HepG2 (cell line): ENCODE data around the gene RTEL1. TPM values are rescaled to one million over a fixed set of nuclear protein-coding genes. Genes with fewer than 3 reads are reported as not detected.

Source experiments
- CBX5 ChIP-seq: sonication (generic); formaldehyde crosslinking; IDR thresholded peaks from 2 replicates; pipeline ENCODE4 v1.4.0; 2020; ENCODE audit warnings: missing genetic modification reagents, borderline replicate concordance
- CENPT ChIP-seq: sonication (generic); formaldehyde crosslinking; IDR thresholded peaks from 2 replicates; pipeline ENCODE4 v1.8.0; 2022; ENCODE audit warnings: low read depth, mild to moderate bottlenecking, moderate library complexity, missing genetic modification reagents
- HHEX ChIP-seq: IDR thresholded peaks from 2 replicates; pipeline ENCODE4 v1.6.1; 2016; ENCODE audit warnings: control low read depth
- JDP2 ChIP-seq: sonication (generic); formaldehyde crosslinking; IDR thresholded peaks from 2 replicates; pipeline ENCODE4 v1.8.1; 2022; ENCODE audit warnings: missing genetic modification reagents, borderline replicate concordance
- MYNN ChIP-seq: sonication (generic); formaldehyde crosslinking; IDR thresholded peaks from 2 replicates; pipeline ENCODE4 v1.4.0; 2020; ENCODE audit warnings: mild to moderate bottlenecking, low read depth, missing genetic modification reagents
- PHF8 ChIP-seq: sonication (generic); formaldehyde crosslinking; IDR thresholded peaks from 2 replicates; pipeline ENCODE4 v1.5.0; 2020; ENCODE audit warnings: missing genetic modification reagents
- SOX5 ChIP-seq: IDR thresholded peaks from 2 replicates; pipeline ENCODE4 v1.6.1; 2016; ENCODE audit warnings: borderline replicate concordance
- TEAD3 ChIP-seq: optimal IDR thresholded peaks from 2 replicates; pipeline ENCODE3; 2016; ENCODE audit warnings: borderline replicate concordance
- ZBTB7B ChIP-seq: sonication (generic); formaldehyde crosslinking; IDR thresholded peaks from 2 replicates; pipeline ENCODE4 v1.4.0; 2020; ENCODE audit warnings: missing genetic modification reagents
- ZFP37 ChIP-seq: sonication (generic); formaldehyde crosslinking; IDR thresholded peaks from 2 replicates; pipeline ENCODE4 v1.4.0; 2020; ENCODE audit warnings: missing genetic modification reagents, borderline replicate concordance
- ZIK1 ChIP-seq: sonication (generic); formaldehyde crosslinking; IDR thresholded peaks from 2 replicates; pipeline ENCODE4 v1.5.0; 2020; ENCODE audit warnings: mild to moderate bottlenecking, low read depth, missing genetic modification reagents, borderline replicate concordance
- ZNF451 ChIP-seq: sonication (generic); formaldehyde crosslinking; IDR thresholded peaks from 2 replicates; pipeline ENCODE4 v1.5.0; 2020; ENCODE audit warnings: mild to moderate bottlenecking, missing genetic modification reagents
- ZNF550 ChIP-seq: sonication (generic); formaldehyde crosslinking; IDR thresholded peaks from 2 replicates; pipeline ENCODE4 v1.4.0; 2020; ENCODE audit warnings: mild to moderate bottlenecking, missing genetic modification reagents, borderline replicate concordance
- ZNF766 ChIP-seq: sonication (generic); formaldehyde crosslinking; IDR thresholded peaks from 2 replicates; pipeline ENCODE4 v1.5.0; 2020; ENCODE audit warnings: missing genetic modification reagents, borderline replicate concordance
- ZNF841 ChIP-seq: sonication (generic); formaldehyde crosslinking; IDR thresholded peaks from 2 replicates; pipeline ENCODE4 v1.8.1; 2023; ENCODE audit warnings: missing genetic modification reagents, borderline replicate concordance
- polyA plus RNA-seq, 8 experiments: library from polyadenylated mRNA; depleted of rRNA in 3 of 8; stranded (reverse) in 7 of 8; unstranded in 1 of 8; fragments of >200 nt; fragmentation: Illumina TruSeq in 4 of 8; extraction: Trizol in 4 of 8; gene quantifications; 2 replicates each; pipeline versions ENCODE4 v1.2.1 to v1.2.3, GENCODE V29; 2011 to 2016; ENCODE audit warnings: low read depth in 4 of 8, missing spikeins in 1 of 8, mixed read lengths in 1 of 8; ENCODE audit not compliant: insufficient read depth in 1 of 8
- total RNA-seq, 5 experiments: library from RNA; depleted of rRNA; stranded (reverse); fragments of >200 nt; fragmentation: Illumina TruSeq; extraction: Trizol; gene quantifications; 2 replicates each; pipeline ENCODE4 v1.2.3, GENCODE V29; 2016; ENCODE audit warnings: low read depth in 1 of 5
- TF ChIP-seq, protein P1 (sequence below): sonication (generic); formaldehyde crosslinking; IDR thresholded peaks from 2 replicates; pipeline ENCODE4 v1.4.0; 2020; ENCODE audit warnings: low read depth, mild to moderate bottlenecking, missing genetic modification reagents
- TF ChIP-seq, protein P2 (sequence below): sonication (generic); formaldehyde crosslinking; IDR thresholded peaks from 2 replicates; pipeline ENCODE4 v1.8.1; 2023; ENCODE audit warnings: mild to moderate bottlenecking, inconsistent platforms, moderate library complexity, missing genetic modification reagents, borderline replicate concordance
- TF ChIP-seq, protein P3 (sequence below): IDR thresholded peaks from 2 replicates; pipeline ENCODE4 v1.6.1; 2016

The RTEL1 gene
- total and polyA plus RNA-seq, 2 of the 13 experiments (the other 11 are each of a cell fraction or from before 2014, with no cell fraction given), result 21.8 to 36.4 TPM

- TF ChIP-seq ZIK1 (CRISPR knock-in tag) (no peak), HHEX (CRISPR knock-in tag) (peak; percentile 58; the same call in 1 of the 2 replicates), ZNF451 (peak; percentile 82; the same call in 1 of the 2 replicates), MYNN (CRISPR knock-in tag) (peak; percentile 95), JDP2 (CRISPR knock-in tag) (no peak), ZFP37 (CRISPR knock-in tag) (peak; percentile 93), ZNF766 (CRISPR knock-in tag) (peak; percentile 82), PHF8 (CRISPR knock-in tag) (peak; percentile 87), TEAD3 (peak; percentile 17), ZNF841 (CRISPR knock-in tag) (no peak), ZBTB7B (CRISPR knock-in tag) (peak; percentile 84; the same call in 1 of the 2 replicates), CBX5 (CRISPR knock-in tag) (peak; percentile 96), CENPT (CRISPR knock-in tag) (no peak), SOX5 (CRISPR knock-in tag) (peak; percentile 86), ZNF550 (CRISPR knock-in tag) (no peak)
- TF ChIP-seq, protein P1, sequence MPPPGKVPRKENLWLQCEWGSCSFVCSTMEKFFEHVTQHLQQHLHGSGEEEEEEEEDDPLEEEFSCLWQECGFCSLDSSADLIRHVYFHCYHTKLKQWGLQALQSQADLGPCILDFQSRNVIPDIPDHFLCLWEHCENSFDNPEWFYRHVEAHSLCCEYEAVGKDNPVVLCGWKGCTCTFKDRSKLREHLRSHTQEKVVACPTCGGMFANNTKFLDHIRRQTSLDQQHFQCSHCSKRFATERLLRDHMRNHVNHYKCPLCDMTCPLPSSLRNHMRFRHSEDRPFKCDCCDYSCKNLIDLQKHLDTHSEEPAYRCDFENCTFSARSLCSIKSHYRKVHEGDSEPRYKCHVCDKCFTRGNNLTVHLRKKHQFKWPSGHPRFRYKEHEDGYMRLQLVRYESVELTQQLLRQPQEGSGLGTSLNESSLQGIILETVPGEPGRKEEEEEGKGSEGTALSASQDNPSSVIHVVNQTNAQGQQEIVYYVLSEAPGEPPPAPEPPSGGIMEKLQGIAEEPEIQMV, result peak; percentile 93
- TF ChIP-seq, protein P2, sequence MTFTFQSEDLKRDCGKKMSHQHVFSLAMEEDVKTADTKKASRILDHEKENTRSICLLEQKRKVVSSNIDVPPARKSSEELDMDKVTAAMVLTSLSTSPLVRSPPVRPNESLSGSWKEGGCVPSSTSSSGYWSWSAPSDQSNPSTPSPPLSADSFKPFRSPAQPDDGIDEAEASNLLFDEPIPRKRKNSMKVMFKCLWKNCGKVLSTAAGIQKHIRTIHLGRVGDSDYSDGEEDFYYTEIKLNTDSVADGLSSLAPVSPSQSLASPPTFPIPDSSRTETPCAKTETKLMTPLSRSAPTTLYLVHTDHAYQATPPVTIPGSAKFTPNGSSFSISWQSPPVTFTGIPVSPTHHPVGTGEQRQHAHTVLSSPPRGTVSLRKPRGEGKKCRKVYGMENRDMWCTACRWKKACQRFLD (CRISPR knock-in tag), result 0 out of 2 replicates have a peak, but pooled peaks have one; percentile 68
- TF ChIP-seq, protein P3, sequence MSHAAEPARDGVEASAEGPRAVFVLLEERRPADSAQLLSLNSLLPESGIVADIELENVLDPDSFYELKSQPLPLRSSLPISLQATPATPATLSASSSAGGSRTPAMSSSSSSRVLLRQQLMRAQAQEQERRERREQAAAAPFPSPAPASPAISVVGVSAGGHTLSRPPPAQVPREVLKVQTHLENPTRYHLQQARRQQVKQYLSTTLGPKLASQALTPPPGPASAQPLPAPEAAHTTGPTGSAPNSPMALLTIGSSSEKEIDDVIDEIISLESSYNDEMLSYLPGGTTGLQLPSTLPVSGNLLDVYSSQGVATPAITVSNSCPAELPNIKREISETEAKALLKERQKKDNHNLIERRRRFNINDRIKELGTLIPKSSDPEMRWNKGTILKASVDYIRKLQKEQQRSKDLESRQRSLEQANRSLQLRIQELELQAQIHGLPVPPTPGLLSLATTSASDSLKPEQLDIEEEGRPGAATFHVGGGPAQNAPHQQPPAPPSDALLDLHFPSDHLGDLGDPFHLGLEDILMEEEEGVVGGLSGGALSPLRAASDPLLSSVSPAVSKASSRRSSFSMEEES (CRISPR knock-in tag), result peak; percentile 80
Observed at GRCh38 chr20:63628246-63628975, 29.7 kb upstream of the RTEL1 start (continued).
